ENCODE results near the gene INF2.

The INF2 gene

DNA sequence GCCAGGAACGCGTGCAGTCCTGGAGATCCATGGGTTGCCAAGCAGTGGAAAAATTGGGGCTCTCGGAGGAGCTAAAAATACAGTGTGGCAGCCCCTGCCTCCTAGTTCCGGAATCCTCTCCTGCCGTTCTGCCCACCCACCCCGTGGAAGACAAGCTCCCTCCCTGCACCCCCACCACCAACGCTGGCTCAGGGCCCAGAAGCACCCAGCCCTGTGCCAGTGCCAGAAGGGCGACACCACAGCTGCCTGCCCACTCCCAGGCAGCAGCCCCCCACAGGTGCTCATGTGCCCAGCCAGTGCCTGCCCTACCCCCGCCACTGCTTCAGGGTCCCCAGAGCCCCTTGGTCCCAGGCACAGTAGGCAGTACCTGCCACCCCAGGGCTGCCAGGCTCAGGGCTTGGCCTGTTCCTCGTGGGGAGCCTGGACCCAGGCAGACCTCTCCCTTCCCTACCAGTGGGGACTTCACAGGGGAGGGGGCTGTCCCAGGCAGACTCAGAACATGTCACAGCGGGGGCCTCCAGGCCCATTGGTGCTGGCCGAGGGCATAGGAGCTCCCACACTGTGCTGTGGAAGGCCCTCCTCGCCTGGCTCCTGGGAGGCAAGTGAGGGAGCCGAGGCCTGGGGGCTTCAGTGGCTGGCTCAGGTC lies 7.4 kb downstream of the INF2 start:
- Histone ChIP-seq H3K4me3 (ENCODE audit: low read depth in 1 of 2, low read length in 1 of 2) (no peak overlapping the region), H3K4me1 (ENCODE audit: control insufficient read depth in 1 of 2, insufficient read depth in 1 of 2, low read depth in 1 of 2, low read length in 1 of 2) (no peaks in the 10 kb centered on the region), H3K36me3 (no peaks in the 10 kb centered on the region), H3K27ac (no peak overlapping the region), H3K9me3 (no peaks in the 10 kb centered on the region), H3K27me3 (no peaks in the 10 kb centered on the region)
- no peak for TF ChIP-seq CTCF (IDR thresholded peaks at IDR 0.05)

DNA sequence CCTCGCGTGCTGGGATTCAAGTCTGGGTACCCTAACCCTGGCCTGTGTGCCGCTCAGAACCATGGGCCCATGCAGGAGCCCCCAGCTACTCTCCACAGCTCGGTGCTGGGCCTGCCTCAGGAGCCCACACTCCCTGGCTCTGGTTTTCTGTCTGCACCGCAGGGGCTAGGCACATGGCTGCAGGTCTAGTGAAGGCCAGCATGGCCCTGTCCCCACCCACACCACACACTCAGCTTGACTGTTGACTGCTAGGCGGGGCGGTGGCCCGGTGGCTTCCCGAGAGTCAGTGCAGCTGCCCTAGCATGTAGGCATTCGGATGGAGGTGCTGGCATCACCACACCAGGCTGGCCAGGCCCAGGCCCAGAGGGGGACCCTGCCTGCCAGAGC lies 7.9 kb downstream of the INF2 start:
- no peaks in the 10 kb centered on the region for H3K27me3 ChIP-seq

GRCh38 chr14:104697892-104698583 lies 8.6 kb downstream of the INF2 start:
- no peak for TF ChIP-seq CTCF (IDR thresholded peaks at IDR 0.05)
- Histone ChIP-seq H3K4me3 (ENCODE audit: low read depth in 1 of 2, low read length in 1 of 2) (no peak overlapping the region), H3K4me1 (ENCODE audit: control insufficient read depth in 1 of 2, insufficient read depth in 1 of 2, low read depth in 1 of 2, low read length in 1 of 2) (no peaks in the 10 kb centered on the region), H3K27ac (no peak overlapping the region), H3K27me3 (no peaks in the 10 kb centered on the region), H3K9me3 (no peaks in the 10 kb centered on the region), H3K36me3 (no peaks in the 10 kb centered on the region)

More for the DNA sequence above, 7.9 kb downstream of the INF2 start:
- TF ChIP-seq CTCF (IDR thresholded peaks at IDR 0.05), result no peak
- Histone ChIP-seq H3K4me3 (ENCODE audit: low read depth in 1 of 2, low read length in 1 of 2) (no peak overlapping the region), H3K36me3 (no peaks in the 10 kb centered on the region), H3K4me1 (ENCODE audit: control insufficient read depth in 1 of 2, insufficient read depth in 1 of 2, low read depth in 1 of 2, low read length in 1 of 2) (no peaks in the 10 kb centered on the region), H3K27ac (no peak overlapping the region), H3K9me3 (no peaks in the 10 kb centered on the region)

GRCh38 chr14:104698688-104699425 lies 9.4 kb downstream of the INF2 start:
- no peaks in the 10 kb centered on the region for H3K9me3 ChIP-seq
- H3K36me3 ChIP-seq, result no peaks in the 10 kb centered on the region
- TF ChIP-seq CTCF (IDR thresholded peaks at IDR 0.05), result no peak
- H3K27ac ChIP-seq, result no peak overlapping the region
- no peaks in the 10 kb centered on the region for H3K27me3 ChIP-seq
- no peak overlapping the region for H3K4me3 ChIP-seq (ENCODE audit: low read depth in 1 of 2, low read length in 1 of 2)
- H3K4me1 ChIP-seq (ENCODE audit: control insufficient read depth in 1 of 2, insufficient read depth in 1 of 2, low read depth in 1 of 2, low read length in 1 of 2), result no peaks in the 10 kb centered on the region

DNA sequence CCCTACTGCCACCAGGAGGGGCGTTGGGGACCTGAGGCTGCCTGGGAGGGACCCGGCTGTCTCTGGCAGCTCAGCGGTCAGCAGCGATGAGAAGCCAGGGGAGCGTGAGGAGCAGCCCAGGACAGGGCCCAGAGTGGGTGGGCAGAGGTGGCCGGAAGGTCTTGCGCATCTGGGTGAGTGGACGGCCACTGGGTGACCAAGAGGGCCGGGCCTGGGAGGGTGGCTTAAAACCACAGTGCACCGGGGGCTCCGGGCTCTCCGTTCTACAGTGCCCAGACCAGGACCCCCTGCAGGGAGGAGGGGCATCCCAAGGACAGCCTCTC lies 10.0 kb downstream of the INF2 start:
- Histone ChIP-seq H3K4me1 (ENCODE audit: control insufficient read depth in 1 of 2, insufficient read depth in 1 of 2, low read depth in 1 of 2, low read length in 1 of 2) (no peaks in the 10 kb centered on the region), H3K27ac (no peak overlapping the region), H3K36me3 (no peaks in the 10 kb centered on the region), H3K4me3 (ENCODE audit: low read depth in 1 of 2, low read length in 1 of 2) (no peak overlapping the region), H3K27me3 (no peaks in the 10 kb centered on the region), H3K9me3 (no peaks in the 10 kb centered on the region)
- no peak for TF ChIP-seq CTCF (IDR thresholded peaks at IDR 0.05)

Data from neutrophil (primary cell).